HG03439 (cell line): ENCODE measurements around the gene LRMDA.

ENCODE experiments used
- ATAC-seq: cut with Tn5 transposase; IDR thresholded peaks from one replicate; pipeline ENCODE4 v1.9.1; 2021; ENCODE audit warnings: mild to moderate bottlenecking, moderate library complexity; ENCODE audit not compliant: unreplicated experiment

Gene LRMDA

GRCh38 chr10:75443362-75443761 lies 11.9 kb downstream of the LRMDA start:
- no peak for ATAC-seq

- ATAC-seq: no peak
Measured at GRCh38 chr10:75444781-75445386, 13.5 kb downstream of the LRMDA start.

GRCh38 chr10:75446508-75446907 lies 15.1 kb downstream of the LRMDA start:
- no peak for ATAC-seq

GRCh38 chr10:75448166-75448565 lies 16.7 kb downstream of the LRMDA start:
- no peak for ATAC-seq

- ATAC-seq: no peak
Measured at GRCh38 chr10:75449382-75450074, 18.1 kb downstream of the LRMDA start.

- no peak for ATAC-seq
Measured at GRCh38 chr10:75450075-75450445, 18.6 kb downstream of the LRMDA start.

- ATAC-seq: no peak
Measured at GRCh38 chr10:75450644-75451640, 19.5 kb downstream of the LRMDA start.

GRCh38 chr10:75451831-75452230 lies 20.4 kb downstream of the LRMDA start:
- ATAC-seq: no peak

- ATAC-seq: no peak
Measured at GRCh38 chr10:75452997-75453396, 21.6 kb downstream of the LRMDA start.

- no peak for ATAC-seq
Measured at GRCh38 chr10:75456122-75456521, 24.7 kb downstream of the LRMDA start.

GRCh38 chr10:75460059-75460458 lies 28.6 kb downstream of the LRMDA start:
- no peak for ATAC-seq

- ATAC-seq: no peak
Measured at GRCh38 chr10:75461672-75462649, 30.5 kb downstream of the LRMDA start.

- no peak for ATAC-seq
Measured at GRCh38 chr10:75462865-75463264, 31.4 kb downstream of the LRMDA start.

- no peak for ATAC-seq
Measured at GRCh38 chr10:75464478-75465449, 33.3 kb downstream of the LRMDA start.

- ATAC-seq: no peak
Measured at GRCh38 chr10:75465450-75465827, 34.0 kb downstream of the LRMDA start.

- no peak for ATAC-seq
Measured at GRCh38 chr10:75466001-75466400, 34.6 kb downstream of the LRMDA start.

GRCh38 chr10:75466886-75467285 lies 35.5 kb downstream of the LRMDA start:
- no peak for ATAC-seq

- ATAC-seq: no peak
Measured at GRCh38 chr10:75468612-75469005, 37.2 kb downstream of the LRMDA start.

- ATAC-seq: no peak
Measured at GRCh38 chr10:75469006-75469616, 37.7 kb downstream of the LRMDA start.
